IPS DF 6.9 (cell line): Measurements from ENCODE around the gene STARD3NL.

ENCODE experiments used
- DNase-seq: peaks from one replicate; pipeline ENCODE4 v3.0.0-alpha.2; 2013; ENCODE audit warnings: low read depth, low spot score
- H3K27ac ChIP-seq: one replicate; pipeline ENCODE4 v1.5.1; 2013; ENCODE audit warnings: low read length, control low read depth
- H3K27me3 ChIP-seq: 2 replicates; pipeline ENCODE4 v1.6.1; 2013; ENCODE audit warnings: mild to moderate bottlenecking, low read length; ENCODE audit not compliant: control insufficient read depth, insufficient read depth
- H3K36me3 ChIP-seq: 2 replicates; pipeline ENCODE4 v1.6.1; 2013; ENCODE audit warnings: low read length; ENCODE audit not compliant: control insufficient read depth, insufficient read depth
- H3K4me1 ChIP-seq: 2 replicates; pipeline ENCODE4 v1.6.1; 2013; ENCODE audit warnings: low read length; ENCODE audit not compliant: control insufficient read depth, insufficient read depth
- H3K4me3 ChIP-seq: 2 replicates; pipeline ENCODE4 v1.5.1; 2013; ENCODE audit warnings: mild to moderate bottlenecking, low read length
- H3K9me3 ChIP-seq: 2 replicates; pipeline ENCODE4 v1.6.1; 2013; ENCODE audit warnings: low read length, inconsistent platforms; ENCODE audit not compliant: control insufficient read depth, insufficient read depth
- WGBS: extraction: QIAGEN DNeasy Blood & Tissue Kit; methylation state at CpG from one replicate; pipeline ENCODE4 v1.1.7; 2013; ENCODE audit warnings: mixed read lengths, missing lambda C conversion rate; ENCODE audit not compliant: insufficient read length, insufficient coverage; 5-methylcytosine and 5-hydroxymethylcytosine counted together

STARD3NL gene

DNA sequence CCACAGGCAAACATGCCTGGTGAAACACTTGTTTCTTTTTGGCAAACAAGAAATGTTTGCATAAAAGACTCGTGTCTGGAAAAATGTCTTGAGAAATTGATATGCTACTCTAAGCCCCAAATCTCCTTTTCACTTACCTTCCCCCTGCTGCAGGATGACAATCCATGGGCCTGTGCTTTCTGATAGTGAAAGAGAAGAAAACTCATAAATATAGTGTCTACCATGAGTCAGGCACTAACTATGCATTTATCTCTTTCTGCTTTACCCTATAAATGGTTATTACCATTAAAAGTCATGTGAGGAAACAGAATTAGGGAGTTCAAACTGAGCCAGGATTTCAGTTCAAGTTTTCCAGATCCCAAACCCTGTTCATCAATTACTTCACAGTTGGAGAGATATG is 102.0 kb downstream of the STARD3NL start:
- H3K4me1 ChIP-seq: peaks cover 2% of the 10 kb centered on the region; the same call in 1 of the 2 replicates
- H3K36me3 ChIP-seq: no peaks in the 10 kb centered on the region
- H3K27ac ChIP-seq: no peak overlapping the region
- no peaks in the 10 kb centered on the region for H3K9me3 ChIP-seq
- no peaks in the 10 kb centered on the region for H3K27me3 ChIP-seq
- no peak for DNase-seq
- H3K4me3 ChIP-seq: no peak overlapping the region
- WGBS: no CpG with 5 or more reads among the region's 1 CpG
